GM18520 (cell line): ENCODE measurements around the gene POU4F3.

Experiments used
- ATAC-seq: cut with Tn5 transposase; IDR thresholded peaks from one replicate; pipeline ENCODE4 v1.9.1; 2021; ENCODE audit not compliant: unreplicated experiment

The POU4F3 gene

DNA sequence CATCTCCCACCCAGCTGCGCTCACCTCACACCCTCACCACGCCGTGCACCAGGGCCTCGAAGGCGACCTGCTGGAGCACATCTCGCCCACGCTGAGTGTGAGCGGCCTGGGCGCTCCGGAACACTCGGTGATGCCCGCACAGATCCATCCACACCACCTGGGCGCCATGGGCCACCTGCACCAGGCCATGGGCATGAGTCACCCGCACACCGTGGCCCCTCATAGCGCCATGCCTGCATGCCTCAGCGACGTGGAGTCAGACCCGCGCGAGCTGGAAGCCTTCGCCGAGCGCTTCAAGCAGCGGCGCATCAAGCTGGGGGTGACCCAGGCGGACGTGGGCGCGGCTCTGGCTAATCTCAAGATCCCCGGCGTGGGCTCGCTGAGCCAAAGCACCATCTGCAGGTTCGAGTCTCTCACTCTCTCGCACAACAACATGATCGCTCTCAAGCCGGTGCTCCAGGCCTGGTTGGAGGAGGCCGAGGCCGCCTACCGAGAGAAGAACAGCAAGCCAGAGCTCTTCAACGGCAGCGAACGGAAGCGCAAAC, 1.1 kb downstream of the POU4F3 start:
- ATAC-seq: no peak

DNA sequence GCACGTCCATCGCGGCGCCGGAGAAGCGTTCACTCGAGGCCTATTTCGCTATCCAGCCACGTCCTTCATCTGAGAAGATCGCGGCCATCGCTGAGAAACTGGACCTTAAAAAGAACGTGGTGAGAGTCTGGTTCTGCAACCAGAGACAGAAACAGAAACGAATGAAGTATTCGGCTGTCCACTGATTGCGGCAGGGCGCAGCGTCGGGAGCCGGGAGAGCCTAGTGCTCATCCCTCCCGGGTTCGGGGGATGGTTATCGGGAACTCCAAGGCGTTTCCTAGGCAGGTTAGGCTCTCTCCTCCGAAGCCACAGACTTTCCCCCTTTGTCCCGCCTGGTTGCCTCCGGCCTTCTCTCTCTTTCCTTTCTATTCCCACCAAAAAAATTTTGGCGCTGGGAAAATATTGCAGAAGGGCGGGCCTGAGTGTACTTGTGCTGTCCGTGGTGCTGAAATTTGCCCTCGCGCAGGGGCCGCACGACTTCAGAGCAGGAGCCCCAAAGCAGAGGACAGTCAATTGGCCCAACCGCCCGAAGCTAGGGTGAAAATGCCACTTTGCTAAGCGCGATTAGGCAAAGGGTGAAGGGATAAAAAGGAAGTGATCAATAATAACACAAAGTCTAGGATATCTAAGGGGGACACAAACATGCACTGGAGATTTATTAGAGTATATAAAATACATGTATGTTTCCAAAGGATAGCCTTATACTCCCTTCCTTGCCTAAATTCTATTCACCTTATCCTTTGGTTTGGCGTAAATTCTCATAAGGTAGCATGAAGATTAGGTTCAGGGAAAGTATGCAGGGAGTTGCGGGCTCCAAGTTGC, 1.8 kb downstream of the POU4F3 start:
- ATAC-seq: no peak

DNA sequence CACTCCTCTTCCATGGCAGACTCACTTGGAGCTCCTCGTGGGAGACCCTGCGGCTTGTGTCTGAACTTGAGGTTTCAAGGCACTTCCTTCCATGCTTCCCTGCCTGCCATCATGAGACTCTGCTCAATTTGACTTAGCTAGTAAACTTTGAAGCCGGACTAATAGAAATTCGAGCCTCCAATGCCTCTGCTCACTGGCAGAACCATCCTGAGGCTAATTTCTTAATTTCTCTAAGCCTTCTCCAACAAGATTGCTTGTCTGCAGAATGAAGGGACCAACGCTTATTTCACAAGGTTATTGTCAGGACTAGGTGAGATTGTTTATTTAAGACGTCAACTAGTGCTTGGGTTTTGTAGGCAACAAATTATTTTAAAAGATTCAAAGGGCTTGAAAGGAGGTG, 3.2 kb downstream of the POU4F3 start:
- no peak for ATAC-seq

DNA sequence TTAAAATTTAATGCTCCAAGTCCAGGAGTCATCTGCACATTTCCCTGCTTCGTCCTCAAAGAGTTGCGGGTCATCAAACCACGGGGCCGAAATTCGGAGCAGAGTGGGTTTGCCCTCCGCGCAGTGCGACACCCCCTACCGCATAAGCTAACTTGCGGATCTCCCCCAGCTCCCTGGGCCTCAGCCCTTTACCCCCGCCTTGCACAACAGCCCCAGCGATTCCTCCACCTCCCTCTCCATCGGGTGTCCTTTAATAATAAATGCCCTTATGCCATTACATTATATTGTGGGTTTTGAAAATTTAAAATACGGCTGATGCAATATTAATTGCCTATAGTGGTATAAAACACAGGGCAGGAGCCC, 3.9 kb downstream of the POU4F3 start:
- ATAC-seq: no peak

DNA sequence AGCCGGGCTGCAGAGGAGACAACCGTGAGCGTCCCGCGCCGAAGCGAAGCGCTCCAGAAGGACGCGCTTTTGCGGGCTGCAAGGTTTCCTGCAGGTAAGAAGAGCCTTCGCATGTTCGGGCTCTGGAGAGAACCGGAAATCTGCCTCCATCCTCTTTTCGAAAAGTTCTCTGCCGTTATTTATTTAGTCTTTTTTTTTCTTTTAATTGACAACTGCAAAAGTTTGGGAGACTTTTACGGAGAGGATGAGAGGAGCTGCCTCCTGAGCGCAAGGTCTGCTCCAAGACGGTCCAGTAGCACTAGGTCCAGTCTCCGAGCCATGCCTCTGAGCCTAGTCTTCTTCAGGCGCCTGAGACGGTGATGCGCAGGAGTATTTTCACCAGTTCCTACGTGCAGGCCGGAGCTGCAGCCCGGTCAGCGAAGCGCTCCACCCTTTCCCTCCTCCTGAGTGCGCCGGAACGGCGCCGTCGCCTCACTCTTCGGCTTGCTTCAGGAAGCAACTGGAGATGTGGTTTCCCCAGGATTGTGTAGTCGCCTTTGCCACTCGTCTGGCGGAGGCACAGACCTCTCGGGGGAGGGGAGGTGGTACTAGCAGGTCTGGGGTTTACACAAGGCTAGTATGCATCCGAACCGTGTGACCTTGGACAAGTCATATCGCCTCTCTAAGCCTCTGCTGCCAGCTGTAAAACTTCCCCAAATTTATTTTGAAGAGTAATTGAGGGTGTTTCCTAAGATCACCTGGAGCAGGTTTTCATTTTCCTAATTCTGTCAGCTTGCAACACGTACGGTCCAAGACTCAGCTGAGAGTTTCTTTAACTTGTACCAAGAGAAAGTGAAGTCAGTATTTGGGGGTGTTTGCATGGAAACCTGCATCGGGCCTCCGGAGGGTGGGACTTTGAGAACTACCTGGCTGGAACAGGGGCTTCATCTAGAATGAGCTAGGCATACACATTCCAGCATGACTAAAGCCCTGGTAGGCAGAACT, 4.5 kb downstream of the POU4F3 start:
- no peak for ATAC-seq

DNA sequence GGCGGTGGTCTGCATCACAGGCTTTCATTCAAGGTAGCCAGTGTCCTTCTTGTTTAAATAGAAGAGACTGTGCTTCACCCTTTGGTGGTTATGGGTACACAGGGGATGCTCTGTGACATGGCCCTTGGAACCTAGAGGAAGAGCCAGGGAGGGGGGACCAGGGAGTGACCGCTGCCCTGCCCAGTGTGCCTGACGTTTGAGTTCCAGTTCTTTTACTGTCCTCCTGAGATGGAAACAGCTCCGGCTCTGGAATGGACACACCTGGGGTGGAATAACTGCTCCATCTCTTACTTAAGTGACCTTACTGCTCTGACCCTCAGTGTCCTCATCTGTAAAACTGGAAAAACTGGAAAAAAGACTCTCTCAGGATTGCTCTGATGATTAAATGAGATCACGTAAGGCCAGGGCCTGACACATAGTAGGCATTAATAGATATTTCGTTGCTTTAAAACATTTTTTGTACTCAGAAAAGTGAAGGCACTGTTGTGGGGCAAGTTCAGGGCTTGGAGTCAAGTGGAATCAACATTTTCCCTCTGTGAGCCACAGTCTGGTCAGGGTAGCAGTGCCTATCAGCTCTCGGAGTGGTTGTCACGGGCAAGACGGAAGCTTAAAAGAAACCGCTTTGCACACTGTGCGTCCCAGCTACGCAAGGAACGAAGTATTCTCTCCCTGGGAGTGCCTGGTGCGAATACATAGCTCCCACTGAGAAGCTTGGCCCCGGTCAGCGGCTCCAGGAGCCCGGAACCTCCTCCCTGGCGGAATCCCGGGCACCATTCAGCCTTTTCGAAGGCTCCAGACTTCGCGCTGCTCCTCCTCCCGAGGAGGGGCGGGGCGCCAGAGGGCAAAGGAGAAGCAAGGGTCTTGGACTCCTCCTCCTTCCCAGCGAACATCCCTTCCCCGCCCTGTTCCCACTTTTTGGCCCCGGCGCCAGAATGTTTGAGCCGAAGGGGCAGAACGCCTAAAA, 5.8 kb downstream of the POU4F3 start:
- no peak for ATAC-seq

DNA sequence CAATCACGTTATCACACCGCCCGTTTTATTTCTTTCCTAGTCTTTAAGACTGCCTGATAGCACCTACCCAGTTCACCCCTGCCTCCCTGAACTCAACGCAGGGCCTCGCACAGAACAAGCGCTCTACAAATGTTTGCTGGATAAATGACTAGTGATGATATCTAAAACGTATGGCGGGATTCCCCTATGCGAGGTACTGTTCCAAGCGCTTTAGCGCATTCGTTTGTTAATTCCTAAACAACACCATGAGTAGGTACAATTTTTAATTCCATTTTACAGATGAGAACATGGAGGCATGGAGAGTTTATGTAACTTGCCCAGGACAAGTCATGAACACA, 6.6 kb downstream of the POU4F3 start:
- ATAC-seq: no peak

DNA sequence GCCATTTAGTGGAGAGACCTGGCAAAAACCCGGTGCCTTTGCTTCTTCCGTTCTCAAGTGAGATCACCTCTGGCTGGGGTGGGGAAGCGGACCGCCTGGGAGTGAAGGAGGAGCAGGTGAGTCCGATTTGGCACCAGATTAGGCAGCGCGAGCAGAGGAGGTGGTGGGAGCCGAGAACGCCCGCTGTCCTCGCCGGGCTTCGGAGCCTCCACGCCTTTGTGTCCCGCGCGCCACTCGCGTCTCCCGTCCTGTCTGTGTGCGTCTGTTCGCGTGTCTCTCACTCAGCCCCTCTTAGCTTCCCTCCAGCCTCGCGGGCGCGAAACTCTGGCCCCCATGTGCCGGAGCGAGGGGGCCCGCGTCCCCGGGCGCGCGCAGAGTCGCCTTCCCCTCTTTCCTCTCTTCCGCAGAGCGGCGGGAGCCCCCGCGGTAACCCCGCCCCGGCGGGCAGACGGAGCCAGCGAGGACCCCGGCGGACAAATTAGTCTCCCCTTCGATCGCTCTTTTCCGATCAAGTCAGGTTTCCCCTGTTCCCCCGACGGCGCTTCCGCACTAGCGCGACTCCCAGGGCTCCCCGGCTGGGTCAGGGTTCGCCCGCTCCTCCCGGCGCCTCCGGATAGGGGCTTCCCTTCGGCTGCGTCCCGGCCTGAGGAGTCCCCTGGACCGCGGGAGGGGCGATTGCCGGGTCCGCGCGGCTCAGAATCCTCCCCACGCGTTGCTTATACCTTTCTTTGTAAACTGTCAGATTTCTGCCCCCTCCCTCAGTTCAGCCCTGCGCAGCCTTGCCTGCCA, 7.1 kb downstream of the POU4F3 start:
- no peak for ATAC-seq

DNA sequence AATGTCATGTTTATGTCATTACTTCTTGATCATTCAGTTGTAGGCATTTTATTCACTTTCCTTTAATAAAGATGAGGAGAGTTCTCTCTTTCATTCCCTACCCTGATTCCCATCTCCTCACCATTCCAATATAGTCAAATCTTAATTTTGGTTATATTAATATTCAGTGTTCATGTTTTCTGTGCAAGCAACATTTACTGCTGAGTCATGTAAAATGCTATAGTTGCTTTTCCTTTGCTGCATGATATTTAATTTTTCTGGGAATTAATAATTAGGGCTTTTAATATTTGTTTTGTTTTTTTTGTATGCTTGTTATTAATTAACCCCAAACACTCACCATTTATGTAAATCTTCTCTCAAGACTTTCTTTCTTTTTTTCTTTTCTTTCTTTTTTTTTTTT, 18.5 kb downstream of the POU4F3 start:
- ATAC-seq: no peak

DNA sequence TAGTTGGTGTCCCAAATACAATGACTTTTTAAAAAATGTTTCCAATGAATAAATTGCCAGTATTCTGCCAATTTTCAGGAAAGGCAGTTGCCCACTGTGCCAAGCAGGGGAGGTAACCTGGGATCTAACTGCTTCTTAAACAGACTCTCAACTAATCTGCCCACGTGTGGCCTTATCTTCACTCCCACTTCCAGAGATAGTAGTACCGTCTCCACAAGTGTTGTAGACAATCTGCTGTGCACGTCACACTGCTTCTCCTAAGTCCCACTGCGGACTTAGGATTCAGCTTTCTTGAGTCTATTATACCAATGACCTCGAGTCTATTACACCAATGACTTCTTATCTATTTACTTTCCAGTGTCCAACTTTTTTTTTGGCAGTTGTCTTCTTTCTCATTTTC, 21.2 kb downstream of the POU4F3 start:
- ATAC-seq: no peak

DNA sequence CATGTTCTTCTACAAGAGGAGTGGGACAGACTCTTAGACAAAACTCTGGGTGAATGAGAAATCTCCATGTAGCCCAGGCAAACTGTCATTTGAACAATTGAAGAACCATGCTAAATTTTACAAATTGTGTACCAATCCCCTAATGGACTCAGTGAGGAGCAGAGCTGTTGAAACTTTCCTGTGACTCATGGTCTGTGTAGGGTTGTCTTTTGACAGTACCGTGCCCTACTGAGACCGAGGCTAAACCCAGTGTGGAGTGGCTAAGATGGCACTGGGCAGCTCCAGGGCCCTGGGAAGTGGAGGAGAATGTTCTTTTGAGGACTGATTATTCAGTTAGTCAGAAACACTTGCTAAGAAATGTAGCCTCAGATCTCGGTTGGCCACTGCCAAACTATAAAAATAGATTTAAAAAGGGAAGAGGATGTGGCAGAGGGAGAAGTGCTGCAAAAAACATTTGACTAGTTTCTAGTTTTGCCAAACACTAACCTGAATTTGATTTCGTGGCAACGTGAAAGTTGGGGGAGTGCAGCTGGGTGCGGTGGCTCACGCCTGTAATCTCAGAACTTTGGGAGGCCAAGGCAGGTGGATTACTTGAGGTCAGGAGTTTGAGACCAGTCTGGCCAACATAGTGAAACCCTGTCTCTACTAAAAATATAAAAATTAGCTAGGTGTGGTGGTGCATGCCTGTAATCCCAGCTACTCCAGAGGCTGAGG, 24.7 kb downstream of the POU4F3 start:
- ATAC-seq: no peak

DNA sequence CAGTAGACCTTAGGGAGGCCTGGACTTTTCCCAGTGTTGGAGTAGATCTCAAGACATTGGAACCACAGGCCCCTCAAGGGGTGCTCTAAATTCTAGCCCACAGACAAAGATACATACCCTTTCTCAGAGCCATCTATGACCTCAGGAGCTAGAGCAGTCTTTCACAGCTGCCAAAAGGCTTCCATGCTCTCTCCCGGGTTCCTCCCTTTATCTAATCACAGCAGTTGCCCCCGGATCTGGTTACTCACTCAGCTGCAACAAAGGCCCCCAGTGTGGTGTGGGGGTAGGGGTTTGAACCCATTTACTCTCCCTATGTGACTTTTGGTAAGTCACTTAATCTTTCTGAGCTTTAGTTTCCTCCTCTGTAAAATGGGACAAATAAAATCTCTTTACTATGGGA, 27.0 kb downstream of the POU4F3 start:
- ATAC-seq: no peak

DNA sequence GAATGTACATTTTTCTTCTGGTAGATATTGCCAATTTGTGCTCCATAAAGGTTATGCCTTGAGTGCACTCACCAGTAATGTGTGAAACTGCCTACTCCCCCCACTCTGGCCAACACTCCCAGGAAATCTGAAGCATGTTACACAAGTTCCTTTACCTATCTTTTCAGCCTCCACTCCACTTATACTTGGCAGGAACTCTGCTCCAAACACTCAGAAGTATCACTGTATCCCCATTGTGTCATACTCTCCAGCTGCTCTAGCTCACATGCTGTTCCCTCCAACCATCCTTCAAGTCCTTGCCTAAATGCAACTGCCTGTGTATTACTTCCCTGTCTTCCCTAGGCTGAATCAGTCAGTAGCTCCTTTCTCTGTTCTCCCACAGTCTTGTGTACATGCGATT, 28.3 kb downstream of the POU4F3 start:
- ATAC-seq: no peak

DNA sequence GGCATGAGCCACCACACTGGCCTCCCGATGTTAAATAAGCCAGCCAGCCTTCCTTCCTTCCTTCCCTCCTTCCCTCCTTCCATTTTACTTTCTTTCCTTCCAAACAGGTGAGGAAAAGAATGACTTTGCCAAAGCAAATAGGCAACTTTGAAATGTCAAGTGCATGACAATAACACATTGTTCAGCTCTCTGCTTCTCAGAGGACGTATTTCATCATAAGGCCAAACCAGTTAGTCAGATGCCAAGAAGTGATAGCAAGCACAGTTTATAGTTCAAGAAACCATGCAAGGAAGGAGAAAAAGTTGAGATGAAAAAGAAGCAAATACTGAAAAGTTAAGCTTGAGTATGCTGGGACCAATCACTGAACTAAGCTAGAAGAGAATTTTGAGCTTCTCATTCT, 29.5 kb downstream of the POU4F3 start:
- no peak for ATAC-seq

DNA sequence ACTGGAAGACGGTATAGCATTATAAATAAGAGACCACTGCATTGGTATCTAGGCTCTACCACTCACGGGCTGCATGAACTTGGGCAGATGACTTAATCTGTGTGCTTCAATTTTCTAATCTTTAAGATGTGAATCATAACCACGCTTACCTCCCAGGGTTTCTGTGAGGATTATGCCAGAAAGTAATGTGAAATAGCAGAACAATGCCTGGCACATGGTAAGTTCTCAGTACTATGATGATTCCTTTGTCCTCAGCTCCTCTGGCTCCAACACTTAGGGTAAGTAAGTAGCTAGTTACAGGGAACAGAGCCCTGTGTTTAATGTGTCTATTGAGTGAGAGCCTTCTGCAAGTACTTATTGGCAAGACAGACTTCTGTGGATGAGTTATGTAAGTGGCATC, 31.1 kb downstream of the POU4F3 start:
- ATAC-seq: no peak

DNA sequence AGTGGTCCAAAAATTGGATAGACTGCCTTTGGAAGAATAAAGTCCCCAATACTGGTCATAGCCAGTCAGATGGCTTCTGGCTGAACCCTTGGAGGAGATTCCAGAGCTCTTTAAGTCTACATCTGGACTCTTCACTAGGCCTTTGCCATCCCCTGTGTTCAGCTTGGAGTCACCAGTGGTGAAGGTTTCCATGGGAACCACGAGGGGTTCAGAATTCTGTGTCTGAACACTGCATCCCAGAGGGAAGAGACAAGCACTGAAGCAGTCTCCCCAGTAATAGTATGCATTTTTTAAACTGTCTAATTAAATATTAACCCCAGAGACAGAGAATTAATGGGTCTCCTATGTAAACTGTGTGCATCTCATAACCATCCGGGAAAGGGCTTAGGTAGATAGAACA, 38.2 kb downstream of the POU4F3 start:
- ATAC-seq: no peak

DNA sequence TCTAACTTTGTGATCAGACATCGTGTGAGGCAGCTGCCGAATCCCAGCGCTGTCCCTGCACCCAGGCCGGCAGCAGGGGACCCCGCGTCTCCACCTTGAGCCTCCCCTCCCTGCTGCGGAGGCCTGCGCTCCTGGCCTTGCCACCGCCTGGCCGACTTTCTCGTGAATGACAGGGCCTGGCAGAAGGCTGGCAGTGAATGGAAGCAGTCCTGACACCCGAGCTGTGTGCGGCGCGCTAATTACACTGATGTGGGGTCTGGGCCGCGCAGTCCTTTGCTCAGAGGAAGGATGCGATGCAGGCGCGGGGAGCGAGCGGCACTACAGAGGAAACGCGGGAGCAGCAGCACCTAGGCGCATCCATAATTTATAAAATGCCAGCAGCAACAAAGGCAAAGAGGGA, 40.3 kb downstream of the POU4F3 start:
- ATAC-seq: no peak

DNA sequence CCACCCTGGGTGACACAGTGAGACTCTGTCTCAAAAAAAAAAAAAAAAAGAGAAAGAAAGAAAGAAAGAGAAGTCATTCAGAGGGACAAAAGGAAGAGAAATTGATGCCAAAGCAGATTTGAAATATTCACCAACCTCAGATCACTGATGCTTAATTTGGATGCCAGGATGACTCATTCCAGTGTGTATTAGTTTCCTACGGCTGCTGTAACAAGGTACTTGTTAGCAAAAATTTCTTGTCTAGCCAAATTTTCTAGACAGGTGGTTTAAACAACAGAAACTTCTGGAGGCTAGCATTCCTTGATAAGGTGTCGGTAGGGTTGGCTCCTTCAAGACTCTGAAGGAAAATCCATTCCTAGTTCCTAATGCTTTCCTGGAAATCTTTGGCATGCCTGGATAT, 42.1 kb downstream of the POU4F3 start:
- ATAC-seq: no peak

DNA sequence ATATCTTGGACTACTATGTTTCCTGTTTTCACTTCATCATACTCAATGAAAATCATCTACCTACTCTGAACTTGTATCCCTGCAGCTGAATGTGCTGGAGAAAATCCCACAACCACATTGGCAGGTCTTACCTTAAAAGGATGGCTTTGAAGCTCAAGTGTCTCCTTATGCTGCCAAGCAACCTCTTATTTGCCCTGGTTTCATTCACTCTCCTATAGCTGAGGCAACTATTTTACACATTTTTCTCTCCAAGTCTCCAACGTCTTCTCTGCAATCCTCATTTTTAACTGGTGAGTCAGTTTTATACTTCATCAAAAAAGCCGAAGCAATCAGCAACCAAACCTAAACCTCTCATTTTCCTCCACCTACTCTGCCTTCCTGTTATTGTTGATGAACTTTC, 49.7 kb downstream of the POU4F3 start:
- ATAC-seq: no peak
